C4-2B (cell line): ENCODE measurements around the gene DLGAP1.

ENCODE experiments used
- CTCF ChIP-seq: fragments of 450-650 bp; conservative IDR thresholded peaks from 2 replicates; pipeline ENCODE4 v1.5.1; 2017; ENCODE audit warnings: mild to moderate bottlenecking
- ZFX ChIP-seq: fragments of 450-650 bp; IDR thresholded peaks from 2 replicates; pipeline ENCODE4 v1.6.1; 2017

DNA sequence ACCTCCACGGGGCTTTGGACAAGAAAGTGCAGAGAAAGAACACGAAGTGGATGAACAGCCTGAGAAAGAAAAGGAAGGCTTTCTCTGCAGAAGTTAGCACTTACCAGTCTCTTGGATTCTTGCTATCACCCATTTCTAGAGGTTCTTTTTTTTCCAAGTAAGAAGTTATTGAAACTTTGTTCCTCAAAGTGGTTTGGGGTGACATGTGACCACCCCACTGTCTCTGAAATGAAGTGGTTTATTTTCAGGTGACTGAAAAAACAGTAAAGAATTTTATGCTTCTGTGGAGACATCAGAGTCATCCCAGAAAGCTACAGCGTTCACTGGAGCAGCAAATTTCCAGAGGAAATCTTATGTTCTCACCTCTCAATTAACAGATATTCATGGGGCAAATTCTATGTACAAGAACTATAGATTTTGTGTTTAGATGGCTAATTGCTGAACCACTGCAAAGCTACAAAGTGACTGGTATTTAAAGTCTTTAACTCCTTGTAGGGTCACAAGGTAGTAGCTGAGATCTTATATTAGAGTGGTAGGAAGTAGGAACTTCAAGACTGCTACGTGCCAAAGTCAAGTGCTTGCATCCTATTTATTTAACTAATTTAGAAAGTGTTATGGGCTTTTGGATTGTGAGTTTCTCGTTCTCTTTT lies 737.6 kb downstream of the DLGAP1 start:
- no peak for TF ChIP-seq CTCF
- no peak for TF ChIP-seq ZFX
